Measurements from ENCODE around the gene CRELD1.

Gene CRELD1

GRCh38 chr3:9911863-9912262 lies 21.8 kb upstream of the CRELD1 start:
- no peak for TF ChIP-seq CTCF (IDR thresholded peaks at IDR 0.05; ENCODE audit: low read depth, low read length)

GRCh38 chr3:9912294-9912935 lies 21.2 kb upstream of the CRELD1 start:
- H3K4me3 ChIP-seq (ENCODE audit: low read depth, low read length) = no peak overlapping the region
- no peak for TF ChIP-seq CTCF (IDR thresholded peaks at IDR 0.05; ENCODE audit: low read depth, low read length)

More at GRCh38 chr3:9911863-9912262, 21.8 kb upstream of the CRELD1 start:
- H3K4me3 ChIP-seq (ENCODE audit: low read depth, low read length) = no peak overlapping the region

- no peak for TF ChIP-seq CTCF (IDR thresholded peaks at IDR 0.05; ENCODE audit: low read depth, low read length)
- H3K4me3 ChIP-seq (ENCODE audit: low read depth, low read length) = no peak overlapping the region
These were observed 20.0 kb upstream of the CRELD1 start for GRCh38 chr3:9913601-9914000.

GRCh38 chr3:9914011-9914410 lies 19.6 kb upstream of the CRELD1 start:
- no peak for TF ChIP-seq CTCF (IDR thresholded peaks at IDR 0.05; ENCODE audit: low read depth, low read length)
- H3K4me3 ChIP-seq (ENCODE audit: low read depth, low read length) = no peak overlapping the region

GRCh38 chr3:9914559-9915253 lies 18.9 kb upstream of the CRELD1 start:
- TF ChIP-seq CTCF (IDR thresholded peaks at IDR 0.05; ENCODE audit: low read depth, low read length) = no peak
- no peak overlapping the region; the same call in 1 of the 2 replicates for H3K4me3 ChIP-seq (ENCODE audit: low read depth, low read length)

GRCh38 chr3:9915254-9916141 lies 18.1 kb upstream of the CRELD1 start:
- peak overlapping the region; percentile 50 for H3K4me3 ChIP-seq (ENCODE audit: low read depth, low read length)
- TF ChIP-seq CTCF (IDR thresholded peaks at IDR 0.05; ENCODE audit: low read depth, low read length) = no peak; the same call in 1 of the 2 replicates

All from WI38 (cell line).